Lung (tissue), 16 donors: ENCODE data around the gene PHKB. TPM values are rescaled to one million over a fixed set of nuclear protein-coding genes. Genes with fewer than 3 reads are reported as not detected.

ENCODE experiments used
- ATAC-seq: fragments of 200-7000 bp; cut with Tn5 transposase; one replicate; pipeline ENCODE4 v1.9.1; 2020; ENCODE audit warnings: moderate number of reproducible peaks; ENCODE audit not compliant: insufficient read depth, low FRiP score
- DNase-seq, 3 donors: peaks; one replicate each; pipeline ENCODE4 v3.0.0-alpha.2; 2013 to 2017
- H3K27ac ChIP-seq, 2 donors: one replicate each; pipeline ENCODE4 v1.5.1; 2013; ENCODE audit warnings: mild to moderate bottlenecking in 2 of 2, moderate library complexity in 2 of 2, control low read depth in 1 of 2, inconsistent platforms in 1 of 2, low read depth in 1 of 2, low read length in 1 of 2
- H3K27me3 ChIP-seq, 3 donors: one replicate each; pipeline ENCODE4 v1.5.1; 2013; ENCODE audit warnings: low read length in 2 of 3; ENCODE audit not compliant: control insufficient read depth in 3 of 3, insufficient read depth in 3 of 3
- H3K36me3 ChIP-seq, 4 donors: one replicate each; pipeline ENCODE4 v1.5.1; 2013; ENCODE audit warnings: low read length in 4 of 4, mild to moderate bottlenecking in 1 of 4, moderate library complexity in 1 of 4; ENCODE audit not compliant: control insufficient read depth in 4 of 4, insufficient read depth in 4 of 4
- H3K4me1 ChIP-seq, 5 donors: one replicate each; pipeline ENCODE4 v1.5.1; 2013; ENCODE audit warnings: low read length in 5 of 5, mild to moderate bottlenecking in 2 of 5, moderate library complexity in 1 of 5; ENCODE audit not compliant: control insufficient read depth in 5 of 5, insufficient read depth in 5 of 5
- H3K4me3 ChIP-seq: one replicate; pipeline ENCODE4 v1.5.1; 2013; ENCODE audit warnings: mild to moderate bottlenecking, control low read depth, moderate library complexity
- H3K9ac ChIP-seq, 2 donors: one replicate each; pipeline ENCODE4 v1.5.1; 2013; ENCODE audit warnings: low read length in 2 of 2, control low read depth in 1 of 2; ENCODE audit not compliant: insufficient read depth in 1 of 2
- H3K9me3 ChIP-seq, 4 donors: one replicate each; pipeline ENCODE4 v1.5.1; 2013; ENCODE audit warnings: low read length in 3 of 4, mild to moderate bottlenecking in 1 of 4, moderate library complexity in 1 of 4; ENCODE audit not compliant: control insufficient read depth in 4 of 4, insufficient read depth in 3 of 4
- WGBS, 2 donors: extraction: QIAGEN DNeasy Blood & Tissue Kit; methylation state at CpG; one replicate each; pipeline ENCODE4 v1.1.7; 2013; 5-methylcytosine and 5-hydroxymethylcytosine counted together
- long read RNA-seq, 5 donors: transcript quantifications; one replicate each; lab custom pipeline, GENCODE V29; 2026
- polyA plus RNA-seq, 2 donors: library from polyadenylated mRNA; stranded (reverse); fragments of 200-250 nt; gene quantifications; one replicate each; pipeline ENCODE4 v1.2.1, GENCODE V29; 2013
- total RNA-seq, 2 donors: library from RNA; depleted of rRNA in 1 of 2; stranded (reverse); fragments of >200 nt in 1 of 2; gene quantifications; one replicate each; pipeline ENCODE4 v1.2.1, GENCODE V29; 2014 to 2021
- TF ChIP-seq, protein P1 (sequence below): IDR thresholded peaks from 2 replicates; pipeline ENCODE4 v1.5.1; 2012; ENCODE audit warnings: mild to moderate bottlenecking; ENCODE audit errors: control extremely low read depth, extremely low read depth
- donor health status: control.
- donor health status: control.
- donor health status: Bipolar disorder and iron deficiency.
- donor health status: healthy.
- donor health status: DM: yes; HTN: yes; CAD: no.

The PHKB gene
- total RNA-seq: 100 to 1,000 TPM in 1 of 2 donors, 10 to 100 TPM in 1; 69.9 to 134 TPM
- 10 to 100 TPM; 21.2 to 29.4 TPM for polyA plus RNA-seq
- long read RNA-seq, donor 1, full-length matches to known transcripts: 4 of 58 reads
- long read RNA-seq, donor 1, partial matches to known transcripts: 43 of 58 reads
- long read RNA-seq, donor 1, other reads (novel, unspliced or antisense): 11 of 58 reads
- long read RNA-seq, donor 2: 0 reads
- long read RNA-seq, donor 3, partial matches to known transcripts: 18 of 18 reads
- long read RNA-seq, donor 3, other reads (novel, unspliced or antisense): 0 of 18 reads
- long read RNA-seq, donor 4, partial matches to known transcripts: 0 of 5 reads
- long read RNA-seq, donor 4, other reads (novel, unspliced or antisense): 0 of 5 reads
- long read RNA-seq, donor 5, partial matches to known transcripts: 53 of 55 reads
- long read RNA-seq, donor 5, other reads (novel, unspliced or antisense): 0 of 55 reads

DNA sequence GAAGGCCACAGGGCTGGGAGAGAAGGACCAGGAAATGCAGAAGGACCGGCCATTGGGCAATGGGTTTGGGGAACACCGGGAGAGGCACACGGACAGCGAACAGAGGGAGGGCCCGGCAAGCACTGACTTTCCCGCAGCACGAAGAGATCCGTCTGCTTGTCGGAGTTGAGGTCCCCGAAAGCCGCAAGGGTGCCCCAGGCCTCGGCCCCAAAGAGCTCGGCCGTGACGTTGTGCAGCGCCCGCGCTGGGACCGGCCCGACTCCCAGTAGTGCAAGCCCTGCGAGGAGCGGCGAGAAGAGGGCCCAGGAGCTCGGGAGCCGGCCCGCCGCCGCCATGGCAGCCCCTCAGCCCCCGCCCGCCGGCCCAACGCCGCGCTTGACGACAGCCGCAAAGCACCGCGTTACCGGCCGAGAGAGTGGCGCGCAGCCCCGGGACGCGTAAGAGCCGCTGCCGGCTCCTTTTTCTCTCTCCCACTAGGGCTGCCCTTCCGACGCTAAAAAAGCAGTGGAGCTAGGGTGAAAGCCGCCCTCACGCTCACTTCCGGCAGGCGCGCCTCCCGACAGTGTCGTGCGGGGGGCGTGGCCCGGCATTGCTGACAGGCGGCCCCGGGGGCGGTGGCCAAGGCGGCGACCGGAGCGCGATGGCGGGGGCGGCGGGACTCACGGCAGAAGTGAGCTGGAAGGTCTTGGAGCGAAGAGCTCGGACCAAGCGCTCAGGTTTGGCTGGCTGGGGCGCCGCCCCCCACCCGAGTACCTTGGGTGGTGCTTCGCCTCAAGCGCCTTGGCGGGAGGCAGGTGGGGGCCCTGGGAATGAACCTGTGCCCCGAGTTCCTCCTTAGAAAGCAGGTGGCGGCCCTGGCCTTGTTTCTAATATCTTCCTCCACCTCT is at the start of gene PHKB, which contains the start of gene ITFG1:
PHKB (plus strand) TSS at position 621 of the 887 bp plus-strand sequence; CDS start at position 641, 20 bp downstream.
ITFG1 (minus strand) TSS at position 353 of the 887 bp plus-strand sequence; CDS start at position 335, 18 bp downstream.
- Histone ChIP-seq H3K4me3 (peak within 1 kb of the TSS; percentile 93), H3K27me3 (no peaks in the 10 kb centered on the region), H3K27ac (peak within 1 kb of the TSS; percentile 96 to 100), H3K4me1 (peaks cover 7 to 19% (median 16%) of the 10 kb centered on the region in 5 donors), H3K9me3 (no peaks in the 10 kb centered on the region), H3K36me3 (peaks cover 0 to 12% (median 5%) of the 10 kb centered on the region in 4 donors), H3K9ac (peak within 1 kb of the TSS; percentile 71 to 90)
- DNase-seq (peak; percentile 94 to 96 (median 94)), ATAC-seq (peak; percentile 97)
- TF ChIP-seq, protein P1, sequence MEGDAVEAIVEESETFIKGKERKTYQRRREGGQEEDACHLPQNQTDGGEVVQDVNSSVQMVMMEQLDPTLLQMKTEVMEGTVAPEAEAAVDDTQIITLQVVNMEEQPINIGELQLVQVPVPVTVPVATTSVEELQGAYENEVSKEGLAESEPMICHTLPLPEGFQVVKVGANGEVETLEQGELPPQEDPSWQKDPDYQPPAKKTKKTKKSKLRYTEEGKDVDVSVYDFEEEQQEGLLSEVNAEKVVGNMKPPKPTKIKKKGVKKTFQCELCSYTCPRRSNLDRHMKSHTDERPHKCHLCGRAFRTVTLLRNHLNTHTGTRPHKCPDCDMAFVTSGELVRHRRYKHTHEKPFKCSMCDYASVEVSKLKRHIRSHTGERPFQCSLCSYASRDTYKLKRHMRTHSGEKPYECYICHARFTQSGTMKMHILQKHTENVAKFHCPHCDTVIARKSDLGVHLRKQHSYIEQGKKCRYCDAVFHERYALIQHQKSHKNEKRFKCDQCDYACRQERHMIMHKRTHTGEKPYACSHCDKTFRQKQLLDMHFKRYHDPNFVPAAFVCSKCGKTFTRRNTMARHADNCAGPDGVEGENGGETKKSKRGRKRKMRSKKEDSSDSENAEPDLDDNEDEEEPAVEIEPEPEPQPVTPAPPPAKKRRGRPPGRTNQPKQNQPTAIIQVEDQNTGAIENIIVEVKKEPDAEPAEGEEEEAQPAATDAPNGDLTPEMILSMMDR: no peak
- 0 to 1% methylated on average over 79 to 82 of the region's 82 CpGs for WGBS, 2 donors

GRCh38 chr16:47413041-47413440 is 48.1 kb upstream of the PHKB start:
- H3K27ac ChIP-seq: no peak overlapping the region
- ATAC-seq: no peak
- peaks cover 0 to 9% (median 0%) of the 10 kb centered on the region in 5 donors for H3K4me1 ChIP-seq
- 66 to 92% methylated on average over 1 of the region's 1 CpG for WGBS, 2 donors
- no peak overlapping the region for H3K9ac ChIP-seq
- no peak for DNase-seq
- TF ChIP-seq, protein P1: no peak
- H3K36me3 ChIP-seq: peaks cover 0 to 5% (median 0%) of the 10 kb centered on the region in 4 donors
- H3K27me3 ChIP-seq: no peaks in the 10 kb centered on the region
- H3K4me3 ChIP-seq: no peak overlapping the region
- H3K9me3 ChIP-seq: no peaks in the 10 kb centered on the region

DNA sequence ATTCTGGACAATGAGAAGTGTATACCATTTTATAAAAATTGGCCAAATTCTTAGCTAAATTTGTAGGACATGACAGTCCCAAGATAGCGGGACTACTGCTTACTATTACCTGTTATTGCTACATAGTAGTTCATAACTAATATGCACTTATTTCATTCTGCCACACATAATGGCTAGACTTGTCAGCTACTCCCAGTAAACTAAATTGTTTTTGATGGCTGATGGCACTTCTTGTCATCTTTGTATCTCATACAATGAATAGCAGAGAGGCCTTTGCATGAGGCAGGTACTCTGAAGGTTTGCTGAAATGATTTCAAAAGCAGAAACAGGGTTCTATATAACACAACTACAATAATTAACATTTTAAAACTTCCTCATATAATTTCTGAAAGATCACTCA is 44.3 kb upstream of the PHKB start:
- ATAC-seq: no peak
- Histone ChIP-seq H3K4me1 (peaks cover 0 to 2% (median 0%) of the 10 kb centered on the region in 5 donors), H3K9me3 (no peaks in the 10 kb centered on the region), H3K9ac (no peak overlapping the region), H3K27me3 (no peaks in the 10 kb centered on the region), H3K36me3 (peaks cover 0 to 1% (median 0%) of the 10 kb centered on the region in 4 donors), H3K4me3 (no peak overlapping the region), H3K27ac (no peak overlapping the region)
- TF ChIP-seq, protein P1: no peak
- 97% methylated on average over 1 of the region's 1 CpG for WGBS, 2 donors
- no peak for DNase-seq
